ENCODE results near the gene TRIM54. TPM values are rescaled to one million over a fixed set of nuclear protein-coding genes. Genes with fewer than 3 reads are reported as not detected.
A peak's percentile ranks its signal among the peaks of the same experiment; 100 is the strongest.

Gene TRIM54, protein sequence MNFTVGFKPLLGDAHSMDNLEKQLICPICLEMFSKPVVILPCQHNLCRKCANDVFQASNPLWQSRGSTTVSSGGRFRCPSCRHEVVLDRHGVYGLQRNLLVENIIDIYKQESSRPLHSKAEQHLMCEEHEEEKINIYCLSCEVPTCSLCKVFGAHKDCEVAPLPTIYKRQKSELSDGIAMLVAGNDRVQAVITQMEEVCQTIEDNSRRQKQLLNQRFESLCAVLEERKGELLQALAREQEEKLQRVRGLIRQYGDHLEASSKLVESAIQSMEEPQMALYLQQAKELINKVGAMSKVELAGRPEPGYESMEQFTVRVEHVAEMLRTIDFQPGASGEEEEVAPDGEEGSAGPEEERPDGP
- total RNA-seq = not detected
- under 1 TPM in 1 of 4 donors, not detected in 3; 0.10 TPM for polyA plus RNA-seq

DNA sequence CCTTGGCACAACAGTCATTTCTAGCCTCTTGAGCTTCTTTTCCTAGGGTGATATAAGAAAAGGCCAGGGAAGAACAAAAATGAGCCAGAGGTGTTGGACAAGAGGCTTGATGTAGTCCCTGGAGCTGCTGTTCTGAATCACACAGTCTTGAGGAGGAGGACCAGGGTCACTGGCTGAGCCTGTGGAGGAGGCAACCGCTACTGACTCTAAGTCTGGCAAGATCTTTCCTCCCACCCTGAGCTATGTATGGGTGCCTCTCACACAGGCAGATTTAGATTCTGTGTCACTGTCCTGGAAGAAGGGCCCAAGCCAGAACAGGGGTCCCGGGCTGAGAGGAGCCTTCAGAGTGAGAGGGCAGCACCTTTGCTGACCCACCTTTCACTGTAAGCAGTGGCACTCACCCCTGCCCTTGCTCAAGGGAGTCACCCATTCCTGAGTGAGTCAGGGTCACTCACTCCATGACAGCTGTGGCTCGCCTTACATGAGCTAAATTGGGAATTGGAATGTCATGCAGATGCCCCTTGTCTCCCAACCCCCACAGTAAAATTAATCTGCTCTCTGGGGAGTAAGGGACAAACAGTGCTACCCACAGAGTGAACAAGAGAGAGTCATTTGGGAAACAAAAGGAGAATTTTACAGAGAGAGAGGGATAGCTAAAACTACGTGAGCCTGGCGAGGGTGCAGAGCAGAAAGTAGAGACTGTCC lies at the start of gene TRIM54:
Gene TRIM54, plus strand, starts transcription at position 575 of the 705 bp plus-strand sequence. CDS start 303 bp downstream, outside the sequence.
- no peak for DNase-seq
- H3K9me3 ChIP-seq (ENCODE audit: control insufficient read depth in 2 of 2, low read length in 2 of 2) = no peaks in the 10 kb centered on the region
- Mint-ChIP-seq H3K4me3 (no peak within 1 kb of the TSS), H3K4me1 (peaks cover 2 to 5% (median 4%) of the 10 kb centered on the region in 4 donors), H3K27ac (peak within 1 kb of the TSS in 1 of 3 donors; percentile 53), H3K36me3 (no peaks in the 10 kb centered on the region), H3K9me3 (no peaks in the 10 kb centered on the region), H3K27me3 (peaks cover 31% of the 10 kb centered on the region)
- H3K27ac ChIP-seq (ENCODE audit: insufficient read depth, low read length, poor library complexity, severe bottlenecking) = no peak within 1 kb of the TSS
- H3K4me1 ChIP-seq (ENCODE audit: control insufficient read depth, insufficient read depth, low read length, poor library complexity, severe bottlenecking) = no peaks in the 10 kb centered on the region
- H3K27me3 ChIP-seq (ENCODE audit: control insufficient read depth, insufficient read depth, low read length) = peaks cover 10% of the 10 kb centered on the region
- H3K4me3 ChIP-seq (ENCODE audit: low read depth, low read length) = no peak within 1 kb of the TSS
- ATAC-seq (ENCODE audit: low read depth in 2 of 2) = no peak
- no peaks in the 10 kb centered on the region for H3K36me3 ChIP-seq (ENCODE audit: control insufficient read depth, insufficient read depth, low read length)

DNA sequence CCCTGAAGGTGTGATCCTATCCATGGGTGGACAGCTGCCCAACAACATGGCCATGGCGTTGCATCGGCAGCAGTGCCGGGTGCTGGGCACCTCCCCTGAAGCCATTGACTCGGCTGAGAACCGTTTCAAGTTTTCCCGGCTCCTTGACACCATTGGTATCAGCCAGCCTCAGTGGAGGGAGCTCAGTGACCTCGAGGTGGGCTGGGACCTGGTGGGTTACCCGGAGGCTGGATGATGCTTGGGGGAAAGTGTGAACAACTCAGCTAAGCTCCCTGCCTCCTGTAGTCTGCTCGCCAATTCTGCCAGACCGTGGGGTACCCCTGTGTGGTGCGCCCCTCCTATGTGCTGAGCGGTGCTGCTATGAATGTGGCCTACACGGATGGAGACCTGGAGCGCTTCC lies 48.9 kb upstream of the TRIM54 start:
- Mint-ChIP-seq H3K4me1 (no peaks in the 10 kb centered on the region), H3K27me3 (no peaks in the 10 kb centered on the region), H3K36me3 (peaks cover 56% of the 10 kb centered on the region), H3K9me3 (no peaks in the 10 kb centered on the region), H3K27ac (no peak overlapping the region), H3K4me3 (no peak overlapping the region)
- H3K4me3 ChIP-seq (ENCODE audit: low read depth, low read length) = no peak overlapping the region
- H3K36me3 ChIP-seq (ENCODE audit: control insufficient read depth, insufficient read depth, low read length) = peaks cover 79% of the 10 kb centered on the region
- no peak overlapping the region for H3K27ac ChIP-seq (ENCODE audit: insufficient read depth, low read length, poor library complexity, severe bottlenecking)
- no peaks in the 10 kb centered on the region for H3K9me3 ChIP-seq (ENCODE audit: control insufficient read depth in 2 of 2, low read length in 2 of 2)
- H3K27me3 ChIP-seq (ENCODE audit: control insufficient read depth, insufficient read depth, low read length) = no peaks in the 10 kb centered on the region
- ATAC-seq (ENCODE audit: low read depth in 2 of 2) (peak in 1 of 2 donors; percentile 12), DNase-seq (no peak)
- no peaks in the 10 kb centered on the region for H3K4me1 ChIP-seq (ENCODE audit: control insufficient read depth, insufficient read depth, low read length, poor library complexity, severe bottlenecking)

DNA sequence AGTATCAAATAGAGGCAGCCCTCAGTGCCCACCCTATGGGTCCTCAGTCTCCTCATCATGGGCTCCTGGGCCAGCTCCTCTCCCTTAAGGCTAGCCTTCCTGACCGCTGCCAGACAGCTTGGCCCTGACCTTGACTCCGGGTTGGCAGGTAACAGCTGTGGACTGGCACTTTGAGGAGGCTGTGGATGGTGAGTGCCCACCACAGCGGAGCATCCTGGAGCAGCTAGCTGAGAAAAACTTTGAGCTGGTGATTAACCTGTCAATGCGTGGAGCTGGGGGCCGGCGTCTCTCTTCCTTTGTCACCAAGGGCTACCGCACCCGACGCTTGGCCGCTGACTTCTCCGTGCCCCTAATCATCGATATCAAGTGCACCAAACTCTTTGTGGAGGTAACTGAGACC lies 46.1 kb upstream of the TRIM54 start:
- peaks cover 70% of the 10 kb centered on the region for H3K36me3 Mint-ChIP-seq
- DNase-seq (no peak), ATAC-seq (ENCODE audit: low read depth in 2 of 2) (no peak)
- H3K4me3 Mint-ChIP-seq = no peak overlapping the region
- H3K27me3 Mint-ChIP-seq = no peaks in the 10 kb centered on the region
- Histone ChIP-seq H3K4me3 (ENCODE audit: low read depth, low read length) (no peak overlapping the region), H3K9me3 (ENCODE audit: control insufficient read depth in 2 of 2, low read length in 2 of 2) (no peaks in the 10 kb centered on the region), H3K27ac (ENCODE audit: insufficient read depth, low read length, poor library complexity, severe bottlenecking) (no peak overlapping the region), H3K27me3 (ENCODE audit: control insufficient read depth, insufficient read depth, low read length) (no peaks in the 10 kb centered on the region), H3K36me3 (ENCODE audit: control insufficient read depth, insufficient read depth, low read length) (peaks cover 95% of the 10 kb centered on the region), H3K4me1 (ENCODE audit: control insufficient read depth, insufficient read depth, low read length, poor library complexity, severe bottlenecking) (no peaks in the 10 kb centered on the region)
- no peaks in the 10 kb centered on the region for H3K4me1 Mint-ChIP-seq
- H3K27ac Mint-ChIP-seq = no peak overlapping the region
- H3K9me3 Mint-ChIP-seq = no peaks in the 10 kb centered on the region

DNA sequence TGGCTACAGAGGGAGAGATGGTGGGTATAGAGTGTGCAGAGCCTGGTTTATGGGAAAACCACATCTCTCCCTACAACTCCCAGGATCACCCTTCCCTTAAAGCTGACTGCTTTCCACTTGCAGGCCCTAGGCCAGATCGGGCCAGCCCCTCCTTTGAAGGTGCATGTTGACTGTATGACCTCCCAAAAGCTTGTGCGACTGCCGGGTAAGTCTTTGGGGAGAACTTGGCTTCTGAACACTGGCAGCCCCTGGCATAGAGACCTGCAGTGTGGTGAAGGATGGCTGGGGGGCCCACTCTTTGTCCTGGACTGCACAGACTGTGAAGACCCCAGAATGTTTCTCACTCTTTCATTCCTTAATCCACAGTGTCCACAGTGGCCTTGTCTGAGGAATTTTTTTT lies 45.6 kb upstream of the TRIM54 start:
- ATAC-seq (ENCODE audit: low read depth in 2 of 2) = no peak
- Mint-ChIP-seq H3K4me1 (no peaks in the 10 kb centered on the region), H3K36me3 (peaks cover 66% of the 10 kb centered on the region), H3K27me3 (no peaks in the 10 kb centered on the region), H3K27ac (no peak overlapping the region), H3K4me3 (no peak overlapping the region), H3K9me3 (no peaks in the 10 kb centered on the region)
- no peak for DNase-seq
- Histone ChIP-seq H3K9me3 (ENCODE audit: control insufficient read depth in 2 of 2, low read length in 2 of 2) (no peaks in the 10 kb centered on the region), H3K36me3 (ENCODE audit: control insufficient read depth, insufficient read depth, low read length) (peaks cover 93% of the 10 kb centered on the region), H3K27ac (ENCODE audit: insufficient read depth, low read length, poor library complexity, severe bottlenecking) (no peak overlapping the region), H3K4me1 (ENCODE audit: control insufficient read depth, insufficient read depth, low read length, poor library complexity, severe bottlenecking) (no peaks in the 10 kb centered on the region), H3K4me3 (ENCODE audit: low read depth, low read length) (no peak overlapping the region), H3K27me3 (ENCODE audit: control insufficient read depth, insufficient read depth, low read length) (no peaks in the 10 kb centered on the region)

DNA sequence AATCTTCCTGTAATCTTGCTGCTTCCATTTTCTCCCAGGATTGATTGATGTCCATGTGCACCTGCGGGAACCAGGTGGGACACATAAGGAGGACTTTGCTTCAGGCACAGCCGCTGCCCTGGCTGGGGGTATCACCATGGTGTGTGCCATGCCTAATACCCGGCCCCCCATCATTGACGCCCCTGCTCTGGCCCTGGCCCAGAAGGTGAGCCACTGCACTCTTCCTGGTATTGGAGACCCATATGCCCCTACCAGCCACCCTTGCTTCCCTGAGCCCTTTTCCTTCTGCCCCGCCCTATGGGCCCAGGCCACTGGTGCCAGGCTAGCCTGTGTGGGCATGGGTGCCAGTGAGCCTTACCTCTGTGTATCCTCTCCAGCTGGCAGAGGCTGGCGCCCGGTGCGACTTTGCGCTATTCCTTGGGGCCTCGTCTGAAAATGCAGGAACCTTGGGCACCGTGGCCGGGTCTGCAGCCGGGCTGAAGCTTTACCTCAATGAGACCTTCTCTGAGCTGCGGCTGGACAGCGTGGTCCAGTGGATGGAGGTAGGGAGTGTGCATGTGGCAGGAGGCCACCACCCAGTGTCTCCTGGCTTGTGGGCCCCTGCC lies 44.8 kb upstream of the TRIM54 start:
- no peak overlapping the region for H3K27ac ChIP-seq (ENCODE audit: insufficient read depth, low read length, poor library complexity, severe bottlenecking)
- no peak overlapping the region for H3K4me3 ChIP-seq (ENCODE audit: low read depth, low read length)
- Mint-ChIP-seq H3K27me3 (no peaks in the 10 kb centered on the region), H3K27ac (no peak overlapping the region), H3K9me3 (no peaks in the 10 kb centered on the region), H3K4me1 (peaks cover 0 to 2% (median 0%) of the 10 kb centered on the region in 4 donors), H3K36me3 (peaks cover 59% of the 10 kb centered on the region), H3K4me3 (no peak overlapping the region)
- ATAC-seq (ENCODE audit: low read depth in 2 of 2) (no peak), DNase-seq (no peak)
- peaks cover 91% of the 10 kb centered on the region for H3K36me3 ChIP-seq (ENCODE audit: control insufficient read depth, insufficient read depth, low read length)
- no peaks in the 10 kb centered on the region for H3K9me3 ChIP-seq (ENCODE audit: control insufficient read depth in 2 of 2, low read length in 2 of 2)
- no peaks in the 10 kb centered on the region for H3K27me3 ChIP-seq (ENCODE audit: control insufficient read depth, insufficient read depth, low read length)
- peaks cover 3% of the 10 kb centered on the region for H3K4me1 ChIP-seq (ENCODE audit: control insufficient read depth, insufficient read depth, low read length, poor library complexity, severe bottlenecking)

DNA sequence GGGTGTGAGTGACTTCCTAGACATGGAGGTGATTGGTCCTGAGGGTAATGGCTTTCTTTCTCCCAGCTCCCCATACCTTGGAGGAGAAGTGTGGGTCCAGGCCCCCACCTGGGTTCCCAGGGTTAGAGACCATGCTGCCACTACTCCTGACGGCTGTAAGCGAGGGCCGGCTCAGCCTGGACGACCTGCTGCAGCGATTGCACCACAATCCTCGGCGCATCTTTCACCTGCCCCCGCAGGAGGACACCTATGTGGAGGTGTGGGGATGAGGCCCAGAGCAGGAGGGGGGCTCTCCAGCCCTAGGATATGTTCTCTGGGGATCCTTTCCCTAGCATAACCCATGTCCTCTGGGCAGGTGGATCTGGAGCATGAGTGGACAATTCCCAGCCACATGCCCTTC lies 43.3 kb upstream of the TRIM54 start:
- Histone ChIP-seq H3K27me3 (ENCODE audit: control insufficient read depth, insufficient read depth, low read length) (no peaks in the 10 kb centered on the region), H3K9me3 (ENCODE audit: control insufficient read depth in 2 of 2, low read length in 2 of 2) (no peaks in the 10 kb centered on the region), H3K27ac (ENCODE audit: insufficient read depth, low read length, poor library complexity, severe bottlenecking) (no peak overlapping the region), H3K4me1 (ENCODE audit: control insufficient read depth, insufficient read depth, low read length, poor library complexity, severe bottlenecking) (peaks cover 3% of the 10 kb centered on the region), H3K36me3 (ENCODE audit: control insufficient read depth, insufficient read depth, low read length) (peaks cover 88% of the 10 kb centered on the region), H3K4me3 (ENCODE audit: low read depth, low read length) (no peak overlapping the region)
- H3K9me3 Mint-ChIP-seq = no peaks in the 10 kb centered on the region
- H3K36me3 Mint-ChIP-seq = peaks cover 46% of the 10 kb centered on the region
- H3K27ac Mint-ChIP-seq = no peak overlapping the region
- no peak for ATAC-seq (ENCODE audit: low read depth in 2 of 2)
- H3K4me1 Mint-ChIP-seq = peaks cover 0 to 2% (median 0%) of the 10 kb centered on the region in 4 donors
- no peaks in the 10 kb centered on the region for H3K27me3 Mint-ChIP-seq
- H3K4me3 Mint-ChIP-seq = no peak overlapping the region
- DNase-seq = no peak

DNA sequence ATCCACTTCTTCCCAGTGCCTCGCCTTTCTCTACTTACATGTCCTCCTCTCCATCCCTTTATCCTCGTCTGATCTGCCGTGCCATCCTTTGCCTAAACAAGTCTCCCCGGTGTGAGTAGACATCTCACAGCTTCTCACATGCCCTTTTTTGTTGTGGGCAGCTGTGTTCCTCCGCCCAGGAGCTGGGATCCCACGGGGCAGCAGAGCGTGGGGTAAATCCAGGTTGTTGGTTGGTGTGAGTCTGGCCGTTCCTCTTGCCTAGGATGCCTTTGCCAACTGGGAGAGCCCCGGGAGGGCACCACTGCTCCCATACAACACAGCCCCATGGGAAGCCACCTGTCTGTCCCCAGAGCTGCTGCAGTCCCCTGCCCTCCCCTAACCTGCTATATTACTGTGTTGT lies 41.8 kb upstream of the TRIM54 start:
- Histone ChIP-seq H3K27ac (ENCODE audit: insufficient read depth, low read length, poor library complexity, severe bottlenecking) (no peak overlapping the region), H3K27me3 (ENCODE audit: control insufficient read depth, insufficient read depth, low read length) (no peaks in the 10 kb centered on the region), H3K4me3 (ENCODE audit: low read depth, low read length) (no peak overlapping the region), H3K36me3 (ENCODE audit: control insufficient read depth, insufficient read depth, low read length) (peaks cover 78% of the 10 kb centered on the region), H3K4me1 (ENCODE audit: control insufficient read depth, insufficient read depth, low read length, poor library complexity, severe bottlenecking) (peaks cover 3% of the 10 kb centered on the region), H3K9me3 (ENCODE audit: control insufficient read depth in 2 of 2, low read length in 2 of 2) (no peaks in the 10 kb centered on the region)
- H3K36me3 Mint-ChIP-seq = peaks cover 41% of the 10 kb centered on the region
- H3K9me3 Mint-ChIP-seq = no peaks in the 10 kb centered on the region
- no peaks in the 10 kb centered on the region for H3K27me3 Mint-ChIP-seq
- DNase-seq (no peak), ATAC-seq (ENCODE audit: low read depth in 2 of 2) (no peak)
- peaks cover 0 to 2% (median 0%) of the 10 kb centered on the region in 4 donors for H3K4me1 Mint-ChIP-seq
- no peak overlapping the region for H3K4me3 Mint-ChIP-seq
- H3K27ac Mint-ChIP-seq = peak overlapping the region in 1 of 3 donors; percentile 58
